Stimulated activated CD8-positive, alpha-beta memory T cell treated with anti-CD3 and anti-CD28 coated beads, Interleukin-2, amount 100 ng/mL, for 48 hours (primary cell): ENCODE results near the gene SEC22B.
"Not testable (repeated sequence)": the region's sequence is repeated elsewhere in the genome, so short reads cannot be mapped to it uniquely, and the experiment has no call there.

ENCODE experiments used
- DNase-seq, 2 donors: peaks; one replicate each; pipeline ENCODE4 v3.0.0-alpha.2; 2020; ENCODE audit warnings: low read depth in 2 of 2

The SEC22B gene

DNA sequence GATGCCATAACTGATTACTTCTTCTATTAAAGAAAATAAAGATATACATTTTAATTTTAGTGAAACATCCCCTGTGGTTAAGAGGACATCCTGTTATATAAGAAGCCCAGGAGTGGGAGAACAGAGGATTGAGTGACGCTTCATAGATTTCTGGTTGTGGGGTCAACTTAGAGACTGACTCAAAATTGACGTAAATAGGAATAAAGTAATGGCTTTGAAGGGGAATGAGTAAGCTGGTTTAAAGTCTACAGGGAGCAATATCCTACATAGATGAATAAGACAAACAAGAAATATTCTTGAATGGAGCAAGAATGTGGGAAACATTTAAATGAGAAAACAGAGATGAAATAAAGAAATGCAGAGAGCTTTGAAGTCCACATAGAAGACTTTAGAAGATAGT lies 60.2 kb downstream of the SEC22B start:
- not testable (repeated sequence) for DNase-seq

DNA sequence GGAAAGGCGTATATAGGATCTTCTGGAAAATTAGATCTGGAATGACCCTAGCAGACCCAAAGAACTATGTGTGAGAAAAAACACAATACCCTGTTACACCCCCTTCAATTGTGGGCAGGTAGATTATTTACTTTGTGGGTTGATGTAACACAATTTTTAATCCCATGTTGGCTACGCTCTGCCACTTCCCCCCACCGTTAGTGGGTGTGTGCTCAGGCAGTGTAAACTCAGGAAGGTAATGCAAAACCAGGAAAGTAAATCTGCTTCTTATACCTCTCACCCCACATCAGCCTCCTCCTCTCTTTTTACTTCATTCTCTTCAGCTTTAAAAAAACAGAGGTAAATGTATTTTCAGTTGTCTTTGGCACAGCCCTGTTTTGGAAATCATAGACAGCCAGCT lies 63.2 kb downstream of the SEC22B start:
- not testable (repeated sequence) for DNase-seq

DNA sequence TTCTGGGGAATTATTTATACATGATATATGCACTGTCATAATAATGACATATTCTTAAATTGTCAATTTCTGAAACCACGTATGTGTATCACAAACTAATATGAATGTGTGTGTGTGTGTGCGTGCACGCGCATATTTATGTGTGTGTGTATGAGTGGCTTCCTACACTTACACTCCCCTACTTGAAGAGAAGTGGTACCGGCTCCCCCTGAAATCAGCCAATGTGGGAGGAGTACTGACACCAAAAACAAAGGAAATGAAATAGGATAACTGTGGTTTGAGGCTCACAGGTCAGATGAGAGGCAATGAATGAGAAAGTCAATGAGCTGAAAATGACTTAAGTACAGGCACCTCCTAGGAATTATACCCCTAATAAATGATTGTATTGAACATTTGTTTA lies 64.1 kb downstream of the SEC22B start:
- not testable (repeated sequence) for DNase-seq

DNA sequence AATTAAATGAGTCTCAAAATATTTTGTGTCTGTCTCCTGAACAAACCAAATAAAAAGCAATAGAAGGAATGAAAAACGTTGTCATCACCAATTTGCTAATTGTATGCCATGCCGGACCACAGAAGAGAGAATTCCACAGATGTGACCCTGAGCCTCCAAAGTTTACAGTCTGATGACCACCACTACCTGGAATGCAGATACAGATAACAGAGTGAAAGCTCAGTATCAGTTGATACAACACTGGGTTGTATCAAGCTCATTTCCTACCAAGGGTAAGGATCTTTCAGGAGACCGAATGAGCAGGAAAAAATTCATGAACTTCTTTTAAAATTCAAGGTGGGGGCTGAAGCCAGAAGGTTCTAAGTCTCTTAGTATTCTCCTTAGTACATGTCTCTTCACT lies 64.5 kb downstream of the SEC22B start:
- not testable (repeated sequence) for DNase-seq

DNA sequence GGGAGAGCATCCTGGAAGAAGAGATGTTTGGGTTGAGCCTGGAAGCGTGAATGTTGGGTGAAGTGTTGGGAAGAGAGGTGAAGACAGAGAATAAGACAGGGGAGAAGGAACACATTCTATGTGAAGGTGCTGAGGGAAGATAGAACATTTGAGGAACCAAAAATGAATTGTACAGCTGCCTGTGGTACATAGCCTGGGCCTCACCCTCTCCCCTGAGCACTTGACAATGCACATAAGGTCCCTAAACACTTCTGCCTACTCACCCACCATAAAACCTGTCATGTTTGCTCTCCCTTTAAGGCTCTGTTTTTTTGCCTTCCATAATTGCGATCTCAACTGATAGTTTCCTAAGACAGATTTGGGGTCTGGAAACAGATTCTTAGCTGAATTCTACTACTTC lies 65.3 kb downstream of the SEC22B start:
- not testable (repeated sequence) for DNase-seq

DNA sequence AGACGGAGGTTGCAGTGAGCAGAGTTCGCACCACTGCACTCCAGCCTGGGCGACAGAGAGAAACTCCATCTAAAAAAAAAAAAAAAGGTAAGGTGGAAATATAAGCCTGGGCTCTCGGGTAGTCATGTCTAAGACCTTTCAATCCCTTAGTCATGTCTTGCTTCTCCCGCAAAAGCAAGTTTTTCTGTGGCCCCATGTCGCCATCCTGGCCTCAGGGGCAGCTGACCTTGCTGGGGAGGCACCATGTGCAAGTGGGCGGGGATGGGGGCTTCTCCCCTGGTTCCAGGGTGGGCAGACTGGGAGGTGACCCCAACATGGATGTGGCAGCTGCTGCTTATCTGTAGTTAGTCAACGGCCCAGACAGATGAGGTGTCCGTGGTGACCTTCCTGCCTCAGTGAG lies 66.7 kb downstream of the SEC22B start:
- not testable (repeated sequence) for DNase-seq

DNA sequence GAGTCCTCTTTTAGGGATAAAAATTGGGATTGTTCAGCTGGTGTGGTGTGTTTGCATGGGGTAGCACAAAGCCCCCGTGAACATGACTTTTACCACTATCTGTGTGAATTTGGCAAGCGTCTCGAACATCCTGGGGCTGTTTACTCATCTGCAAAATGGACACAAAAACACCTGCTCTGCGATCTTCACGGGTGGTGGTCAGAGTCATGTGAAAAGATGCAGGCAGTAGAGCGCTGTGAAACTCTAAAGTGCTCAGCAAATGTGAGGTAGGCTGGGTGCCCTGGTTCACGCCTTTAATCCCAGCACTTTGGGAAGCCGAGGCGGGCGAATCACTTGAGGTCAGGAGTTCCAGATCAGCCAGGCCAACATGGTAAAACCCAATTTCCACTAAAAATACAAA lies 67.1 kb downstream of the SEC22B start:
- DNase-seq, result not testable (repeated sequence)

DNA sequence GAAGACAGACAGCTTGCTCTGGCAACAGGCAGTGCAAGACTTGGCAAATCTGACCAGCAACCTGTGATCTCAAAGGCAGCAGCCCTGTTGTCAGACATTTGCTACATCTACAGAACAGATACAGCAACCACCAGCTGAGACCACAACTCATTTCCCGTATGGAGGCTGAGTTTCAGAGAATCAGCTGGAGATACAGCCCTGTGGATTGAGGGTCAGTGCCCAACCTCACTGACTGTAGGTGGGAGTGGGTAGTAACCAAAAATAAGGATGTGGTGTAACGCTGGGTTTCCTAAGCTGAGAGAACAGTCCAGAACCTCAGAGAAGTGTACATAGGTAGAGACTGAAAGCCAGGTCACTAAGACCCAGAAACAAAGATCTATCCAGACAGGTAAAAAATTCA lies 71.0 kb downstream of the SEC22B start:
- DNase-seq, result not testable (repeated sequence)

DNA sequence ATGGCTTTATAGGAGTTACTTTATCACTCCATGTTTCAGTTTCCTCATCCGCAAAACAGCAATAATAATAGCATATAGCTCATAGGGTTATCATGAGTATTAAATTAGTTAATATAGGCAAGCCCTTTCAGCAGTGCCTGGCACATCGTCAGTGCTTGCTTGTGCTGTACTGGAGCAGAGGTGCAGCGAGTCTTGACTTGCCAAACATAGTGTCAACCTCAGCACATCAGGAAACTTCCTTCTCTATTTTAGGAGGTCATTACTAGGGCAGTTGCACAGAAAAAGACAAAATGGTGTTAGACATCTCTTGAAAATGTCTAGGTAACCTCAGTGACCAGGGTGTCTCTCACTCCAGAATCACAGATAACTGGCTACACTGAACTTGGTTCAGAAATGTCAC lies 72.6 kb downstream of the SEC22B start:
- DNase-seq, result not testable (repeated sequence)

DNA sequence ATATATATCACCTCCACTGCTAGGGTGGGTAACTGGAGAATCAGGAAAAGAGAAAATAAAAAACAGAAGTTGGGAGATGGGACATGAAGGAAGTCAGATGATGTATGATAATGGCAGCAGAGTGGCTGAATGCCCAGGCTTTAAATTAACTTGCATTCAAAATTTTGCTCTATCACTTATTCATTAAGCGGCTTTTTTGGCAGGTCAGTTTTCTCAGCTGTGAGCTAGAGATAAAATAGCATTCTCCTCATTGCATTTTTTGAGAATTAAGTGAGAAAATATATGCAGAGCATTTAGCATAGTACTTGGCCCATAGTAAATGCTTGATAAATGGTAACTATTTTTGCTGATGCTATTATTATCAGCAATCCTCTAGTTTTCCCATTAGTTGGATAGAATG lies 74.7 kb downstream of the SEC22B start:
- not testable (repeated sequence) for DNase-seq
